IgD-negative memory B cell (primary cell): ENCODE measurements around the gene E4F1. TPM values are rescaled to one million over a fixed set of nuclear protein-coding genes. Genes with fewer than 3 reads are reported as not detected.

Experiments
- H3K27ac Mint-ChIP-seq, 3 donors: one replicate each; pipeline ENCODE4 v1.8.0; 2020 to 2022; ENCODE audit warnings: mild to moderate bottlenecking in 3 of 3, mixed read lengths in 3 of 3, moderate library complexity in 1 of 3
- H3K27me3 Mint-ChIP-seq: one replicate; pipeline ENCODE4 v1.8.0; 2021; ENCODE audit warnings: mixed read lengths
- H3K36me3 Mint-ChIP-seq: one replicate; pipeline ENCODE4 v1.8.0; 2020; ENCODE audit warnings: mild to moderate bottlenecking, mixed read lengths
- H3K4me1 Mint-ChIP-seq, 3 donors: one replicate each; pipeline ENCODE4 v1.8.0; 2020 to 2022; ENCODE audit warnings: mixed read lengths in 3 of 3, mild to moderate bottlenecking in 1 of 3
- H3K4me3 Mint-ChIP-seq, 4 donors: one replicate each; pipeline ENCODE4 v1.8.0; 2020 to 2022; ENCODE audit warnings: mild to moderate bottlenecking in 4 of 4, mixed read lengths in 4 of 4, moderate library complexity in 3 of 4
- H3K9me3 Mint-ChIP-seq, 3 donors: one replicate each; pipeline ENCODE4 v1.8.0; 2020 to 2021; ENCODE audit warnings: mixed read lengths in 3 of 3, mild to moderate bottlenecking in 1 of 3
- polyA plus RNA-seq: library from polyadenylated mRNA; unstranded; fragments of 300-500 nt; fragmentation: Illumina TruSeq; gene quantifications from one replicate; pipeline ENCODE4 v1.2.3, GENCODE V29; 2021

E4F1 gene
- polyA plus RNA-seq, 1 donor from 2014 or later: 23.2 TPM

- Mint-ChIP-seq H3K27ac (peak overlapping the region in 2 of 3 donors; percentile 59 to 91), H3K4me3 (peak overlapping the region in 3 of 4 donors; percentile 83 to 88 (median 86)), H3K36me3 (no peaks in the 10 kb centered on the region), H3K4me1 (peaks cover 9 to 20% (median 12%) of the 10 kb centered on the region in 3 donors), H3K27me3 (no peaks in the 10 kb centered on the region), H3K9me3 (no peaks in the 10 kb centered on the region)
These were observed 15.5 kb upstream of the E4F1 start for GRCh38 chr16:2207872-2208271.

- Mint-ChIP-seq H3K36me3 (no peaks in the 10 kb centered on the region), H3K27me3 (no peaks in the 10 kb centered on the region), H3K4me1 (peaks cover 11 to 22% (median 15%) of the 10 kb centered on the region in 3 donors), H3K27ac (peak overlapping the region in 1 of 3 donors; percentile 91), H3K4me3 (peak overlapping the region in 2 of 4 donors; percentile 55 to 83), H3K9me3 (no peaks in the 10 kb centered on the region)
These were observed 15.1 kb upstream of the E4F1 start for GRCh38 chr16:2208308-2208707.

- no peaks in the 10 kb centered on the region for H3K27me3 Mint-ChIP-seq
- H3K9me3 Mint-ChIP-seq: no peaks in the 10 kb centered on the region
- no peak overlapping the region for H3K27ac Mint-ChIP-seq
- H3K36me3 Mint-ChIP-seq: no peaks in the 10 kb centered on the region
- no peak overlapping the region for H3K4me3 Mint-ChIP-seq
- H3K4me1 Mint-ChIP-seq: peaks cover 14 to 24% (median 17%) of the 10 kb centered on the region in 3 donors
These were observed 14.6 kb upstream of the E4F1 start for GRCh38 chr16:2208772-2209171.

GRCh38 chr16:2209258-2210008 is 14.0 kb upstream of the E4F1 start:
- Mint-ChIP-seq H3K9me3 (no peaks in the 10 kb centered on the region), H3K27me3 (no peaks in the 10 kb centered on the region), H3K36me3 (no peaks in the 10 kb centered on the region), H3K4me1 (peaks cover 14 to 22% (median 17%) of the 10 kb centered on the region in 3 donors), H3K27ac (no peak overlapping the region), H3K4me3 (no peak overlapping the region)

- Mint-ChIP-seq H3K4me1 (peaks cover 14 to 19% (median 15%) of the 10 kb centered on the region in 3 donors), H3K9me3 (no peaks in the 10 kb centered on the region), H3K27ac (no peak overlapping the region), H3K4me3 (peak overlapping the region in 1 of 4 donors; percentile 17), H3K36me3 (no peaks in the 10 kb centered on the region), H3K27me3 (no peaks in the 10 kb centered on the region)
These were observed 13.4 kb upstream of the E4F1 start for GRCh38 chr16:2210009-2210332.

- peaks cover 14 to 20% (median 16%) of the 10 kb centered on the region in 3 donors for H3K4me1 Mint-ChIP-seq
- H3K27me3 Mint-ChIP-seq: no peaks in the 10 kb centered on the region
- no peaks in the 10 kb centered on the region for H3K9me3 Mint-ChIP-seq
- no peaks in the 10 kb centered on the region for H3K36me3 Mint-ChIP-seq
- peak within 1 kb of the TSS in 2 of 3 donors; percentile 64 to 76 for H3K27ac Mint-ChIP-seq
- H3K4me3 Mint-ChIP-seq: peak within 1 kb of the TSS in 3 of 4 donors; percentile 17 to 94 (median 32)
These were observed 12.7 kb upstream of the E4F1 start, which contains the start of gene BRICD5 for GRCh38 chr16:2210386-2211365. BRICD5 (minus strand) TSS chr16:2210863; CDS start chr16:2210833, 30 bp downstream.

- Mint-ChIP-seq H3K9me3 (no peaks in the 10 kb centered on the region), H3K4me1 (peaks cover 13 to 14% (median 14%) of the 10 kb centered on the region in 3 donors), H3K4me3 (peak overlapping the region in 3 of 4 donors; percentile 49 to 94 (median 68)), H3K27me3 (no peaks in the 10 kb centered on the region), H3K27ac (peak overlapping the region in 2 of 3 donors; percentile 64 to 76), H3K36me3 (no peaks in the 10 kb centered on the region)
These were observed 11.5 kb upstream of the E4F1 start for GRCh38 chr16:2211923-2212347.

- H3K4me3 Mint-ChIP-seq: peak overlapping the region; percentile 68 to 94 (median 87)
- no peaks in the 10 kb centered on the region for H3K27me3 Mint-ChIP-seq
- H3K27ac Mint-ChIP-seq: peak overlapping the region; percentile 83 to 96 (median 94)
- no peaks in the 10 kb centered on the region for H3K9me3 Mint-ChIP-seq
- H3K4me1 Mint-ChIP-seq: peaks cover 11 to 13% (median 12%) of the 10 kb centered on the region in 3 donors
- H3K36me3 Mint-ChIP-seq: no peaks in the 10 kb centered on the region
These were observed 10.7 kb upstream of the E4F1 start for GRCh38 chr16:2212362-2213324.

- H3K27me3 Mint-ChIP-seq: no peaks in the 10 kb centered on the region
- H3K4me3 Mint-ChIP-seq: peak overlapping the region; percentile 68 to 94 (median 87)
- H3K9me3 Mint-ChIP-seq: no peaks in the 10 kb centered on the region
- no peaks in the 10 kb centered on the region for H3K36me3 Mint-ChIP-seq
- peak overlapping the region; percentile 83 to 96 (median 94) for H3K27ac Mint-ChIP-seq
- peaks cover 10 to 13% (median 11%) of the 10 kb centered on the region in 3 donors for H3K4me1 Mint-ChIP-seq
These were observed 9.3 kb upstream of the E4F1 start for GRCh38 chr16:2213817-2214718.

GRCh38 chr16:2214719-2214968 is 8.7 kb upstream of the E4F1 start, which contains the start of gene PGP:
PGP (minus strand) TSS chr16:2214840; CDS start chr16:2214777, 63 bp downstream.
- peak within 1 kb of the TSS; percentile 87 to 96 (median 94) for H3K4me3 Mint-ChIP-seq
- no peaks in the 10 kb centered on the region for H3K36me3 Mint-ChIP-seq
- no peaks in the 10 kb centered on the region for H3K9me3 Mint-ChIP-seq
- H3K27ac Mint-ChIP-seq: peak within 1 kb of the TSS; percentile 90 to 96 (median 94)
- peaks cover 10 to 13% (median 11%) of the 10 kb centered on the region in 3 donors for H3K4me1 Mint-ChIP-seq
- H3K27me3 Mint-ChIP-seq: no peaks in the 10 kb centered on the region

GRCh38 chr16:2216330-2216729 is 7.1 kb upstream of the E4F1 start:
- Mint-ChIP-seq H3K9me3 (no peaks in the 10 kb centered on the region), H3K4me1 (peaks cover 10 to 13% (median 11%) of the 10 kb centered on the region in 3 donors), H3K27ac (peak overlapping the region in 1 of 3 donors; percentile 95), H3K36me3 (no peaks in the 10 kb centered on the region), H3K4me3 (peak overlapping the region in 3 of 4 donors; percentile 58 to 94 (median 62)), H3K27me3 (no peaks in the 10 kb centered on the region)

GRCh38 chr16:2223942-2224486 is 623 bp downstream of the E4F1 start:
- H3K9me3 Mint-ChIP-seq: no peaks in the 10 kb centered on the region
- H3K4me3 Mint-ChIP-seq: peak overlapping the region; percentile 68 to 91 (median 84)
- peak overlapping the region in 2 of 3 donors; percentile 7 to 69 for H3K27ac Mint-ChIP-seq
- no peaks in the 10 kb centered on the region for H3K36me3 Mint-ChIP-seq
- no peaks in the 10 kb centered on the region for H3K27me3 Mint-ChIP-seq
- H3K4me1 Mint-ChIP-seq: peaks cover 0 to 7% (median 5%) of the 10 kb centered on the region in 3 donors

GRCh38 chr16:2226245-2226793 is 2.9 kb downstream of the E4F1 start:
- Mint-ChIP-seq H3K9me3 (no peaks in the 10 kb centered on the region), H3K27ac (peak overlapping the region in 2 of 3 donors; percentile 23 to 71), H3K4me1 (peaks cover 0 to 7% (median 5%) of the 10 kb centered on the region in 3 donors), H3K36me3 (no peaks in the 10 kb centered on the region), H3K4me3 (peak overlapping the region in 3 of 4 donors; percentile 21 to 79 (median 73)), H3K27me3 (no peaks in the 10 kb centered on the region)
